Midbrain (tissue), 1 donor: ENCODE results near the gene KLHL24.
"Not testable (repeated sequence)": the region's sequence is repeated elsewhere in the genome, so short reads cannot be mapped to it uniquely, and the experiment has no call there.

Source experiments
- DNase-seq: peaks from one replicate; lab custom pipeline; 2025; lab: John Stamatoyannopoulos, UW

KLHL24 gene

DNA sequence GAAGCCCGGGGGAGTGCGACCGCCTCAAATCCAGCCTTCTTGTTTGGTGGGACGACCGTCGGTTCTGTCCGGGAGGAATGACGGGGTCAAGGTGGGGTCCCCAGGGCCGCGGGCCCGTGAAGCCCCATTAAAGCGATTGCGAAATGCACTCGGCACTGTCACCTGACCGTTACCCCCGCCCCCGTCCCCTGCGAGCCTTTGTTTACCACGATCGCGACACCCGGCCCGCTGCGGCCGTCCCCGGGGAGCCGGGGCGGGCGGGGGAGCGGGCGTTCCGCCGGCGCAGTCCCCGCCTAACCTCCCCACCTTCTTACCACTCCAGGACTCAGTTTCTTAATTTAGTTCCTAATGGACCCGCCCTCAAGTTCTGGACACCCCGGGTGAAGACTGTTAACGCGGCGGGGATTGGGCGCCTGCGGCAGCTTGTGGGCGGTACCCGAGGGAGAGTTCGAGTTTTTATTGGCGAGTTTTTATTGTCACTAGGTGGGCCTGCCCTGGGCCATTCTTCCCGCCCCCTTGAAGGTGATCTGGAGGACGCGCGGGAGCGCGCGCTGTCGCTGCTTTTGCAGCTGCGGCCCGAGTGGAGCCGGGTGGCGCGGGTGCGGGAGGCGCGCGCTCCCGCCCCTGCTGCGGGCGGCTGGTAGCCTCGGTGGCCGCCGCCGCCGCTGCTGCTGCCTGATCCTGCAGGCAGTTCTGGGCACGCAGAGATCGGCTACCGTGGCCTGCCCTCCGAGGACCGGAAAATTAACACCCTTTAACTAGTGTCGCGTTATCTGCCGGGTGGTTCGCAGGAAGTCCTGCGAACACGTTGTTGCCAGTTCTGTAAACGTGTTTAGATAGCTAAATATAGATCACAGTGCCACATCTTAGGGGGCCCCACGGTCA is 1.0 kb downstream of the KLHL24 start:
- peak; percentile 96 for DNase-seq

DNA sequence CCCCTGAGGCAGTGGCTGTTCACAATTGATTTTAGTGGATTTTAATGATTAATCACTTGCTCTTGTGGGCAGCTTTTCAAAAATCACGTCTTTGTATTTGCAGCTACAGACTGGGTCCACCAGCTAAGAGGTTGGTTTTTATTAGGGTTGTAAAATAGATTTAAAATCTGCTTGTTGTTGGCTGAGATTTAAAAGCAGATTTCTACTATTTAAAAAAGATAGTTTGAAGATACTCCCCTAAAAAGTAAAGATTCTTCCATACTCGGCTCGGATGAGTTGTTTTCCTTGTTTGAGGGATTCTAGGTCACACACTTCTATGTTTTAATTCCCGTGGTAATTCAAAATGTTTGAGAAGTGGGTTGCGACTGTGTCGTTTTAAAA is 1.7 kb downstream of the KLHL24 start:
- DNase-seq: no peak

DNA sequence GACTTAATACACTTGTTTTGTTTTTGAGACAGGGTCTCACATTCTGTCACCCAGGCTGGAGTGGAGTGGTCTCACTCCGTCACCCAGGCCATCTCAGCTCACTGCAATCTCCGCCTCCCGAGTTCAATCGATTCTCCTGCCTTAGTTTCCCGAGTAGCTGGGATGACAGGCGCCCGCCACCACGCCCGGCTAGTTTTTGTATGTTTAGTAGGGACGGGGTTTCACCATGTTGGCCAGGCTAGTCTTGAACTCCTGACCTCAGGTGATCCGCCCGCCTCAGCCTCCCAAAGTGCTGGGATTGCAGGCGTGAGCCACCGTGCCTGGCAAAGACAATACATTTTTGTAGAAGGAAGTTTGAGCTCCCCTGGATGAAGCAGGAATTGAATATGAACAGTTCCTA is 2.2 kb downstream of the KLHL24 start:
- DNase-seq: not testable (repeated sequence)

DNA sequence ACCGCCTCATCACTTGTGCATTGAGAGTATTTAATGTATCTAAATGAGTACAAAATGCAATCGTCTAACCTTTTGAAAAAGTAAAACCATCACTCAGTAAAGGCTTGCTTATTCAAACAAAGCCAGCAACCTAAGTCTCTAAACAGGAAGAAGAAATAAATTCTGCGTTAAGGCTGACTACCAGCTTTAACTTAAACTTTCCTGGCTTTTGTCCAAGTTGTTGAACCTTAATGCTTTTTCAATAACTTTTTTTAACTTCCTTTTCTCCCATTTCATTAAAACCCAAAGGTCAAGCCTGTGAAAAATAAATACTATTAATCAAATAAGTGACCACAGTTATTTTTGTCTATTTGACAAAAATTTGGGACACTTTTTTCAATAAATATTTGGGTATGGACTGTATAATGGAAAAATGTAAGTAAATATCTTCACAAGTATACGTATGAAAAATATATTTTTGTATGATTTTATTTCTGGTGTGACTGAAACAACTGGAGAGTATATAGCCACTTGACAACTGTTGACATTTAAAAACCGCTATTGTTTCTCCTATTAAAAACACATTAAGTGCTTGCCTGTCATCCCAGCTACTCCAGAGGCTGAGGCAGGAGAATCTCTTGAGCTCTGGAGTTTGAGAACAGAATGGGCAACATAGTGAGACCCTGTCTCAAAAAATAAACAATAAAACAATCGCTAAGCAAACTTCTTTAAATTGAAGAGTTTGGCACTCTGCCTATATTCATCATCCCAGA is 2.9 kb downstream of the KLHL24 start:
- no peak for DNase-seq

DNA sequence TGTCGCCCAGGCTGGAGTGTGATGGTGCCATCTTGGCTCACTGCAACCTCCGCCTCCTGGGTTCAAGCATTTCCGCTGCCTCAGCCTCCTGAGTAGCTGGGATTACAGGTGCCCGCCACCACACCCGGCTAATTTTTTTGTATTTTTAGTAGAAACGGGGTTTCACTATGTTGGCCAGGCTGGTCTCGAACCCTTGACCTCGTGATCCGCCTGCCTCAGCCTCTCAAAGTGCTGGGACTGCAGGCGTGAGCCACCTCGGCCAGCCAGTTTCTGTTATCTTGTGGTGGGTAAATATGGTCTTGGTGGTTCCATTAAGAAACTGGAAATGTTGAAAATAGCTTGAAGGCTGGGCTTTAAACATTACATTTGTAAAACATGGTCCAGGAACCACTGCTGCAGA is 5.2 kb downstream of the KLHL24 start:
- not testable (repeated sequence) for DNase-seq

DNA sequence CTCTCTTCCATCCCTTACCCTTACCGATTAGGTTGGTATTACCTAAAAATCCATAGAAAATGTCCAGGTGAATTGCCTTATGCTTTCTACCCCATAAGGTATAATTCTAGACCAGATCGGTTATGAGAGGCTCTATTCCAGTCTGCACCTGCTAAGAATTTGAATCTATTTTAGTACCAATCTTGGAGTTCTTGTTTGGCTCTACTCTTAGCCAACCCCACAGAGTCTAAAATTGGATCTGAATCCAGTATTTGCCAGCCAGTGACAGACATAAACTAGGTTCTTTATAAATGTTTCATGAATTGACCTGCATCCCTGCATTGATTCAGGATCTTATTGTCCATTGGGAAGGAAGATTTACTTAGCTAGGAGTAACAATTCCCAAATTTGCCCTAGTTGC is 6.5 kb downstream of the KLHL24 start:
- DNase-seq: no peak

DNA sequence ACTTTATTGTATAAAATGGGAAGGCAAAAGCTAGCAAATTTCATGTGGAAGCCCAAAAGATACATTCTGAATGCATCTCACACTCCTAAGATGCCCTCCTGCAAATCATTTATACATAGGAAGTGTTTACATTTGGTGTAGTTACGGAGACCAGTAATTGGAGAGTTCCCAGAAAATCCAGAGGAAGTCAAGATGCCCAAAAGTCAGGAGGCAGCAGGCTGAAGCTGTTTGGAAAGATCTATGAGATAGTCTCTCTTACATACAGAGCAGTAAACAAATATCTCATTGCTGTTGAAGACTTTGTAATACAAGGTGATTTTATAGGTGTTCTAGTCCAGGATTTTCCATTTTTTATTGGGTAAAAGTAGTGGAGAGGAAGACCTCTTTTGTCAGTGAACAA is 8.8 kb downstream of the KLHL24 start:
- DNase-seq: no peak

DNA sequence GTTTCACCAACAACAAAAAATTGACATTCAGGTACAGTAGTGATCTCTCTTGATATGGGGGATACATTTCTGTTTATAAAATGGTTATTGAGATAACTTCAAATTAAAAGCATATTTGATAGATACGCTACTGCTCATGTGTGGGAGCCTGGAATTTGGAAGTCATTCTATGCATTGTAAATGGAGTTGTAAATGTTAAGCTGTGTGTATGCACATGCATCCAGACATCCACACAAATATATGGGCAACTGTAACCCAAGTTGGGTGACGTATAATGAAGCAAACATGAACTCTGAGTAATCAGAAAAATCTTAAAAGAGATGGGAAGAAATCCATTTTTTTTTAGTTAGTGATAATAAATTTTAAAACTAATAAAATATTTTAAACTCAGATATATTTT is 9.8 kb downstream of the KLHL24 start:
- no peak for DNase-seq

DNA sequence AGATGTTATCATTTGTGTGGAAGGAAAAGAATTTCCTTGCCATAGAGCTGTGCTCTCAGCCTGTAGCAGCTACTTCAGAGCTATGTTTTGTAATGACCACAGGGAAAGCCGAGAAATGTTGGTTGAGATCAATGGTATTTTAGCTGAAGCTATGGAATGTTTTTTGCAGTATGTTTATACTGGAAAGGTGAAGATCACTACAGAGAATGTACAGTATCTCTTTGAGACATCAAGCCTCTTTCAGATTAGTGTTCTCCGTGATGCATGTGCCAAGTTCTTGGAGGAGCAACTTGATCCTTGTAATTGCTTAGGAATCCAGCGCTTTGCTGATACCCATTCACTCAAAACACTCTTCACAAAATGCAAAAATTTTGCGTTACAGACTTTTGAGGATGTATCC is 15.1 kb downstream of the KLHL24 start:
- DNase-seq: no peak

DNA sequence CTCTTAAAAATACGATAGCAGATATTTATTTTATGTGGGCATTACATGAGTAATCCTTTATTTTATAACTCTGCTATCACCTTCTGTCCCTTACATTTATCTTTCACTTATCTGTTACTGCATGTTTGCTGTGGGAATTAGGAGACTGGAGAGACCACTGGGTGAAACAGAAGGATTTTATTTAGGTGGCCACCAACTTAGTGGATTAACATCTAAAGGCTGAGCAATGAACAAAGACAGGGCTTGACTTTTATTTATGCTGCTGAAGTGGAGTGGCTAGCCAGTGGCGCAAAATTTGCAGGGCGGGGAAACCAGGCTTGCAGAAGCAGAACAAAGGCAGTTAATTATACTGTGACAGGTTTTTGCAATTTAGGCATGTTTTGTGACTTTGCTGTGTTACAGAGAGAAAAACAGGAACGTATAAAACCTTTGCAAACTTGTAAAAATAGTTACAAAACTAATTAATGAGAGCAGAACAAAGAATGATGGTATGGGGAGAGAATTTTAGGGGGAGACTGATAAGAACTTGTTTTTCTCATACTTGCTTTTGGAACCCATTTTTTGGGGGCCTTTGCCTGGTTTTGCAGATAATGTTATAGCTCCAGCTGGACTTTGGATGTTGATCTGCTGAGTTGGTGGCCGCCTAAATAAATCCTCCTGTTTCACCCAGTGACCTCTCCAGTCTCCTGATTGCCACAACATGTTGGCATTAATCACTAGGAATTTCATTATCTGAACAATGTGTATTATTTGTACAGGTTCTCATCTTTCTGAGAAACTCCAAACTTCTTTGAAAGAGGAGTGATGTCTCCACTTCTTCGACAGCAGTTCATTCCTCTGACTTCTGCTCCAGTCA is 18.0 kb downstream of the KLHL24 start:
- no peak for DNase-seq

DNA sequence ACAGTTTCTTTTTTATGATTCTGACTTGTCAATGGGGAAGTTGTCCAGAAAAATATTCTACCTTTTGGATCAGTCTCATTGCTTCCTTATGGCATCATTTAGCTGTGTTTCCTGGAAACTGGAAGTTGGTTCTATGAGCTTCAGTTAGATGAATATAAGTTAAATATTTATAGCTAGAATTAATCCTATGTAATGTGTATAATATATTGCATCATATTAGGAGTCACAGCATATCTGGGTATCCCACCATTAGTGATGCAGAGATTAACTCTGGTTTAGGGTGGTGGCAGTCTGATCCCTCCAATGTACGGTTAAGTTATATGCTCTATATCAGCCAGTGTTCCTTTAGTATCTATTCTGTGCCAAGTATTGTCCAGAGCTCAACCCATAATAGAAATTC is 19.3 kb downstream of the KLHL24 start:
- DNase-seq: no peak

DNA sequence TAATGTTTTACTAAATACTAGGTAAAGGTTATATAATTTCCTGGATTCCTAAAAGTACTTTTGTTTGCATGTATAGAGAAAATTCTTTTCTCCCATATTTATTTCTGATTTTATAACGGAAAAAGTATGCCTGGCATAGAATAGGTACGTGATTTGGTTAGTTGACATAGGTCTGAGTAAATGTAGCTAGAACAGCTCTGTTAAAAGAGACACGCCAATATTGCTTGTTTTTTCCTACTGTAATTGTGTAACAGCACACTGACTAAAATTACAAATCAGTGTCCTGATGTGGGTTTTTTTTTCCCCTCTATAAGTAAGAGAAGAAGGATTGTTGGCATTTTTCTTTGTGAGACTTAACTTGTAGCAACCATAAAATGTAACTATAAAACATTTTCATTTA is 26.7 kb downstream of the KLHL24 start:
- no peak for DNase-seq

DNA sequence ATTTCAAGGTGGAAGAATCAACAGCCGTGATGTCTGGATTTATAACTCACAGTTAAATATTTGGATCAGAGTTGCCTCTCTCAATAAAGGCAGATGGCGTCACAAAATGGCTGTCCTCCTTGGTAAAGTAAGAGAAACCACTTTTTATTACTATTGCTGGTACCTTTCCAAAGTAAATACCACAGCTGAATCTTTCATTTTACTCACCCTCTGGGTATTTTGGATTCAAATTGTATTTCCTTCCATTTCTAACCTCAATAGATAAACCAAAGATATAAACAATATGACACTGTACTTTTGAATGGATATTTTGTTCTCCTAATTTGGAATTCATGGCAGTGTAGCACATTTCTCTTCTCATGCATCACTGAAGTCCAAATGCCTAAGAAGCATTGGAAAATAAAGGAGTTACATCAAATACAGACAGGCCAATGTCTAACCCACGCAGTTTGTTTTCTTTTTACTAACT is 29.5 kb downstream of the KLHL24 start:
- DNase-seq: no peak

DNA sequence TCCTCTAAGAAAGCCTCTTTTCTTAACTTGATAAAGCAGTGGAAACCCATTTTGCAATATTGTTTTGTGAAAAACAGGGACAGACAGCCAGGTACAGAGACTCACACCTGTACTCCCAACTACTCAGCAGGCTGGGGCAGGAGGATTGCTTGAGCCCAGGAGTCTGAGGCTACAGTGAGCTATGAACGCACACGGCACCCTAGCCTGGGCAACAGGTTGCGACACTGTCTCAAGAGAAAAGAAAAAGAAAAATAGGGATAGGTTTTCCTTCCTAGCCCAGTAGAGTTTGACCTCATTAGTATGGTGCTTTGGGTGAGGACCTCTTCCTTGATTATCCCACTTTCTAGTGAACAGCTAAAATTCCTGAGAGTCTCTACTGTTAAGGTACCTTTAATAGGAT is 44.6 kb downstream of the KLHL24 start:
- DNase-seq: no peak

DNA sequence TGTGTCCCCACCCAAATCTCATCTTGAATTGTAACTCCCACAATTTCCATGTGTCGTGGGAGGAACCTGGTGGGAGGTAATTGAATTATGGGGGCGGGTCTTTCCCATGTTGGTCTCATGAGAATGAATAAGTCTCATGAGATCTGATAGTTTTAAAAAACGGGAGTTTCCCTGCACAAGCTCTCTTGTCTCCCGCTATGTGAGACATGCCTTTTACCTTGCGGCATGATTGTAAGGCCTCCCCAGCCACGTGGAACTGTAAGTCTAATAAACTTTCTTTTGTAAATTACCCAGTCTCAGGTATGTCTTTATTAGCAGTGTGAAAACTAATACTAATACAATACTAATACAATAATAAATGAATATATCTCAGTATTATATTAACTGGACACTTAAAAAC is 52.3 kb downstream of the KLHL24 start:
- no peak for DNase-seq

DNA sequence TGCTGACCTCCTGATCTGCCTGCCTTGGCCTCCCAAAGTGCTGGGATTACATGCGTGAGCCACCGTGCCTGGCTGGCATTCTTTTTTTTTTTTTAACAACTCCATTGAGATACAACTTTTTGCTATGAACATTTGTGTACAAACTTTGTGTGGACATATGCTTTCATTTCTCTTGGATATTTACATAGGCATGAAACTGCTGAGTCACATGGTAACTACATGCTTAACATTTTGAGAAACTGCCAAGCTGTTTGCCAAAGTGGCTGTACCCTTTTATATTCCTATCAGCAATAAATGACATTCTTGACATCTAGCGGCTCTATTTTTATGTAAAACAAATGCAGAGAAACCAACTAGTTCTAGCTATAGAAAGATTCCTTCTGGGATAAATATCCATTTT is 53.5 kb downstream of the KLHL24 start:
- DNase-seq: no peak

DNA sequence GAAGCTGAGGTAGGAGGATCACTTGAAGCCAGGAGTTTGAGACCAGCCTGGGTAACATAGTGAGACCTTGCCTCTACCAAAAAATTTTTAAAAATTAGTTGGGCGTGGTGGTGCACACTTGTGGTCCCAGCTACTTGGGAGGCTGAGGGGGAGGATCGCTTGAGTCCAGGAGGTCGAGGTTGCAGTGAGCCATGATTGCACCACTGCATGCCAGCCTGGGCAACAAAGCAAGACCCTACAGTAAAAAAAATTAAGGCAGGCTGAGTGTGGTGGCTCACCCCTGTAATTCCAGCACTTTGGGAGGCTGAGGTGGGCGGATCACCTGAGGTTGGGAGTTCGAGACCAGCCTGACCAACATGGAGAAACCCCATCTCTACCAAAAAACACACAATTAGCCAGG is 54.2 kb downstream of the KLHL24 start:
- not testable (repeated sequence) for DNase-seq

DNA sequence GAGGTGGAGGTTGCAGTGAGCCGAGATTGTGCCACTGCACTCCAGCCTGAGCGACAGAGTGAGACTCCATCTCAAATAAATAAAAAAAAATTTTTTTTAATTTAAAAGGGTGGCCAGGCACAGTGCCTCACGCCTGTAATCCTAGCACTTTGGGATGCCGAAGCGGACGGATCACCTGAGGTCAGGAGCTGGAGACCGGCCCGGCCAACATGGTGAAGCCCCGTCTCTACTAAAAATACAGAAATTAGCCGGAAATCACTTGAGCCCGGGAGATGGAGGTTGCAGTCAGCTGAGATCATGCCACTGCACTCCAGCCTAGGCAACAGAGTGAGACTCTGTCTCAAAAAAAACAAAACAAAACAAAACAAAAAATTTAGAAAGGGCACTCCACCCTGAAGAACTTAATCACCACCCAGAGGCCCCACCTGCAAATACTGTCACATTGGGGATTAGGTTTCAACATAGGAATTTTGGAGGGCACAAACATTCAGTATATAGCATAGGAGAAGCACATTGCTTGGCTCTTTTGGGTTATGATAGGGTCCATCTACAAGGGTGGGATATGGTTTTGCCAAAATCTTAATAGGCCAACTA is 55.1 kb downstream of the KLHL24 start:
- no peak for DNase-seq

DNA sequence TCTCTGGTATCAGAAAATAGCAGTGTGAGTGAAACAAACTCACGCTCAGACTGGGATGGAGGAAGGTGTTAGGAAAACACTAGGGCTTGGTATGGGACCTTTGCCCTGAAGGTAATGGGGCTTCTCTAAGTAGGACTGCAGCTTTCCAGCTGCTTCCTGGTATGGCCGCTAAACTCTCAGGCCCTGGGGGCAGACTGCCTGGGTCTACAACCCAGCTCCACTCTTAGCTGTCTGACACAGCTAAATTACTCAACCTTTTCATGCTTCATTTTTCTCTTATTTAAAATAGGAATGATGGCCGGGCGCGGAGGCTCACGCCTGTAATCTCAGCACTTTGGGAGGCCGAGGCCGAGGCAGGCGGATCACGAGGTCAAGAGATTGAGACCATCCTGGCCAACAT is 57.0 kb downstream of the KLHL24 start:
- no peak for DNase-seq

DNA sequence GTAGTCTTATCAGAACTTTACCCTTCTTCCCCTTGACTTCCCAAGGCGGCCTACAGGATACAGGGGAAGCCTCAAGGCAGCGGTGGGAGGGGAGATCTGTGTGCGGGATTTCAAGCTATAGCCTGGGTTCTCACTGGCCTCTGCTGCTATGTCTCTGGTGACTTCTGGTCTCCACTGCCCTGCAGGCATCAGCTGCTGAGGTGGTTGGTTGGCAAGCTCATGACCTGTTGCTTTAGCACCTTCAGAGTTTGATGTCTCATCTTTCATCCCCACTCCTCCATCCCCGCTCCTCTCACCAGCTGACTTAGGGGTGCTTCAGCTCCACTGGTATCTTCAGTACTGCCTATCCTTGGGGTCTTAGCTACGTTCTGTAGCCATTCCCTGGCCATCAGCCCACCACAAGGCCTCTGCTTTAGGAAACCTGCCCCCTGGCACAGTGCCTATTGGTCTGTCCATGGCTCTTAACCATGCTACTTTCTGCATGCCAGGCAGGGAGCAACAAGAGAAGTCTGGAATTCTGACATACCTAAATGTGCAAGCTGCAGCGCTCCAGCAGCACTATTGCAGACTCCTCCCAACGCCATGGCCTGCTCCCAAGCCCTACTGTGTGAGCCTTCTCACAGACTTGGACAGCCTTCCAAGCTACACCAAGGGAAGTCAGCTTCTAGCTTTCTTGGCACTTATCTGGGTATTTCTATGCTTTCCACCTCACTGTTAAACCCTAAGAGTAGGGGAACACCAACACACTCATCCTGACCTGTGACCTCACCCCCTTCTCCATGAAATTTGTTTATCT is 60.3 kb downstream of the KLHL24 start:
- no peak for DNase-seq

DNA sequence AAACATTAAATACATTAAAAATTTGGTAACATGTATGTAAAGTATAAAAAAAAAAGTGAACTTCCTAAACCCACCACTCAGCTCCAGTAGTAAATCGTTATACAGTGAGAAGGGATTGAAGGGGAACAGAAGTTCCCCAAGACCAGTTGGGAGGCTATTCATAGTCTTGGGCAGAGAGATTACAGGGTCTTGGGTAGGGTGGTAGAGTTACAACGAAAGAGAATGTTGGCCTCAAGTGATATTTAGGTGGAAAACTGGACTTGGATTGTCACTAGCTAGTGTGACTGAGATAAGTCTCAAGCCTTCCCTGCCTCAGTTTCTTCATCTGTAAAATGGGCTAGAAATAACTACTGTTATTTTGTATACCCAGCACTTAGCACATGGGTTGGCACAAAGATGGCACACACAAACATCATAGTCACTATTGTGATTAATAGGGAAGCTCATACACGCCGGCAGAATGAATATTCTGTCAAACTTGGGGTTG is 61.7 kb downstream of the KLHL24 start:
- DNase-seq: no peak
